HG02973 (cell line): ENCODE data around the gene UBE2F.
"Not testable (repeated sequence)": the region's sequence is repeated elsewhere in the genome, so short reads cannot be mapped to it uniquely, and the experiment has no call there.

Source experiments
- ATAC-seq: cut with Tn5 transposase; IDR thresholded peaks from one replicate; pipeline ENCODE4 v1.9.1; 2021; ENCODE audit warnings: moderate library complexity; ENCODE audit not compliant: unreplicated experiment

UBE2F gene

GRCh38 chr2:237977380-237977779 lies 10.6 kb downstream of the UBE2F start:
- ATAC-seq: no peak

DNA sequence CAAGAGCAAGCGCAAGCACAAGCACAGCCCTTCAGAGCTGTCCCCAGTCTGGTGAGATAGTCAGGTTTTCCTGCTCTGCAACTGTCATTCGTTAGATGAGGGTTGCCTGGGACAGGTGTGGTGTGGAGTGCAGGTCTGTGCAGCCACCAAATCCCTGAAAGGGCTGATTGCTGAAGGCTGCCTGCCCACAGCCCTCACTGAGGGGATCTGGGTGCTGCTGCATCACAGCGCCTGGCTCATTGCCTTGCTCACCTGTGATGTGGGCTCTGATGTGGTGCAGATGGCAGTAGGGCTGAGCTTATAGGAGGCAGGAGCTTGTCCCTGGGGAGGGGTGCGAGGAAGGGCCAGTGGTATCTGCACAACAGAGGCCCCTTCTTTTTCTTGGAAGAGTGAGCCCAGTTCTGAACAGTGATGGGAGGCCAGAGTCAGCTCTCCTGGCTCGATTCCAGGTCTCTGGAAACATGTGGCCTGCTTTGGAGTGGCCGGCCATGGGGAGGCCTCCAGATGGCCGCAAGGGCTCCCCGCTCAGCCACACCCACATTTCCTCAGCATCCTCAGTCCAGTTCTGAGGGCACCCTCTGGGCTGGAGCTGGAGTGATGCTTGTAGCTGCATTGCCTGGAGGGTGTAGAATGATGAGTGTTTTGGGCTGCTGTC lies 11.4 kb downstream of the UBE2F start:
- no peak for ATAC-seq

GRCh38 chr2:237979331-237979730 lies 12.5 kb downstream of the UBE2F start:
- no peak for ATAC-seq

DNA sequence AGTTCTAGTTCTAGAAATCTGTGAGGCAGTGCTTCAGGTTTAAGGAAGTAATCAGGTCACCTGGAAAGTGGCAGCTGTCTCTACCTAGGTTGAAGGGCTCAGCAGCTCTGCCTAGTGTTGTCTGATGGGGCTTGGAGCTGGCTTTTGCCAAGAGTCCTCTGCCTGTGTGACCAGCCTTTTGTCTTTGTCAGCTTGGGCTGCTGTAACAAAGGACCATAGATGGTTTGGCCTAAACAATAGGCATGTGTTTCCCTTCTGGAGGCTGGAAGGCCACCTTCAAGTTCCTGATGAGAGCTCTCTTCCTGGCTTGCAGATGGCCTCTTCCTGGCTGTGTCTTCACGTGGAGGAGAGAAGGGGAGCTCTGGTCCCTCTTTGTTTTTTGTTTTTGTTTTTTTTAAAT lies 13.3 kb downstream of the UBE2F start:
- no peak for ATAC-seq

- no peak for ATAC-seq
These were observed 13.9 kb downstream of the UBE2F start for GRCh38 chr2:237980751-237981150.

GRCh38 chr2:237981621-237982020 lies 14.8 kb downstream of the UBE2F start:
- ATAC-seq: not testable (repeated sequence)

DNA sequence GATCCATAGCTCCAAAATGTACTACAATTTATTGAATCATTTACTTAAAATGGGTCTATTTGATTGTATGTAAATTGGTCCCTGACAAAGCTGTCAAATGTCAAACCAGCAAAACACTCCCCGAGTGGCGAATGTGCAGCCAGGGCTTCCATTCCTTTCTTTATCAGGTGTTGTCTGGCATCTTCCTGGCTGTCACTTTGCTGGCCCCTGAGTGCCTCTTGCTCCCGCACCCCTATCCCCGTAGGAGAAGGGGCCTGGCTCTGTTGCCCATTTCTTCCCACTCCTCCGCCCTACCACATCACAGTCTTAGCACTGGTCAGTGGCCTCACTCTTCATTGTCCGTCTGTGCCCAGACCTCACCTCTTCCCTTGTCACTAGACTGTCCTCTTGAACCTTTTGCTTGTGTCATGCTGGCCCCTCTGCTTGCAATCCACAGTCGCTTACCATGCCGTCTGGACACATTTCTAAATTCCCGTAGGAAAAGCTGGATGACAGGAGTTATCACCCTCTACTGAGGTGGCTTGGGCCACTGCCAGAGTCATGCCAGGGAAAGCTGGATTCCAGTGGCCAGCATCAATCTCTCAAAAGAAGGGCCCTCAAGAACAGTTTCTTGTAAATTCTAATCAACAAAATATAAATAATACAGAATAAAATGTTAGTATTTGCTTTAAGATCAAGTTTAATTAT lies 15.4 kb downstream of the UBE2F start:
- no peak for ATAC-seq

DNA sequence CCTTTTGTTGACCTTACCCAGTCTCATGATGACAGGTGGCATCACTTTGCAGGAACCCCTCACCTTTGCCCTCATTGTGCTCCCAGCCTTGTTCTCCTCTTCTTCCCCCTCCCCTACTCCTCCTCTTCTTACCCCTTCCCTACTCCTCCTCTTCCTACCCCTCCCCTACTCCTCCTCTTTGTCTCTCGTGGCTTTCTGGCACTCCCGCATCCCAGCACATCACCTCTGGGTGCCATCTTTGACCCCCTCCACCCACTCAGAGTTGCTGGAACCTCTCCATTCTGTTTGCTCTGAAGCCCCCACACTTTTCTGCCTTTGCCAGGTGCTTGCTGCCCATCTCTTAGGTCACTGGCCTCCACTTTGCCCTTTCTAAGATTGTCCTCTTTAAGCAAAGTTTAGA lies 17.1 kb downstream of the UBE2F start:
- ATAC-seq: no peak

GRCh38 chr2:237987268-237987667 lies 20.5 kb downstream of the UBE2F start:
- no peak for ATAC-seq

GRCh38 chr2:237993701-237994100 lies 26.9 kb downstream of the UBE2F start:
- ATAC-seq: no peak

DNA sequence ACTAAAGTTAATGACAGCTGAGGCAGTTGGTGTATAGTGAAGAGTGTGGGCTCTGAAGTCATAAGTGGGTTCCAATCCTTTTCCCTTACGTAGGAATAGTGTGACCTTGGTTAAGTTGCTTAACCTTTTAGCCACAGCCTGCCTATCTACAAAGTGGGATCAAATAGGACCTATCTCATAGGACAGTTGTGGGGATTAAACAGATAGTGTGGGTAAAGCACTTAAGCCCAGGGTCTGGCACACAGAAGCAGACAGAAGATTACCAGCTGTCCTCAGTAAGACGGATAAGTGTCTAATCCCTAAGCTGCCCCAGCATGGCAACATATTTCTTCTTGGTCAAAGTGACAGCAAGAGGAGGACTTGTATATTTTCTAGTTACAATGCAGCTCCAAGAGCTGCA lies 28.2 kb downstream of the UBE2F start:
- no peak for ATAC-seq

DNA sequence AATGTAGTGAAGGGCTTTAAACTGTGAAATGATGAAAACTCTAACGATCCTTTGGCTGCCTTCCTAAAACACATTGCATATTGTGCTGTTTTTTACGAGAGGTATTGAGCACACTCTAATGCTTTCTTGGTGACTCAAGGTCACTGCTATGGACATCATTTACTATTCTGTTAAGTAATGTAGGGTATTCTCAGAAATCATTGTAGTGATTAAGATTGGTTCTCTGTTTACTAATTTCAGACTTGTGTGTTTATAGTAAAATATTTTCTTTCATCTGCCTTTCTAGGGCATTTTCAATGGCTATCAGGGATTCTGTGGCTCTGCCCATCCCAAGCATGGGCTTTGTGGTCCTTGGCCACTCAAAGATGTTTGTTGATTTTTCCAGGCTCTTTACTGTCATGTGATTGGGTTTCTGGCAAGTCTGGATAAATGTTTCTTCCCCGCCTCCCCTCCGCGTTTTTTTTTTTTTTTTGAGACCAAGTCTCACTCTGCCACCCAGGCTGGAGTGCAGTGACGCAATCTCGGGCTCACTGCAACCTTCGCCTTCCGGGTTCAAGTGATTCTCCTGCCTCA lies 29.3 kb downstream of the UBE2F start:
- no peak for ATAC-seq

GRCh38 chr2:237997521-237997920 lies 30.7 kb downstream of the UBE2F start:
- no peak for ATAC-seq

GRCh38 chr2:237998530-237998929 lies 31.7 kb downstream of the UBE2F start:
- peak; percentile 93 for ATAC-seq

GRCh38 chr2:238003234-238004031 lies 36.6 kb downstream of the UBE2F start:
- no peak for ATAC-seq

DNA sequence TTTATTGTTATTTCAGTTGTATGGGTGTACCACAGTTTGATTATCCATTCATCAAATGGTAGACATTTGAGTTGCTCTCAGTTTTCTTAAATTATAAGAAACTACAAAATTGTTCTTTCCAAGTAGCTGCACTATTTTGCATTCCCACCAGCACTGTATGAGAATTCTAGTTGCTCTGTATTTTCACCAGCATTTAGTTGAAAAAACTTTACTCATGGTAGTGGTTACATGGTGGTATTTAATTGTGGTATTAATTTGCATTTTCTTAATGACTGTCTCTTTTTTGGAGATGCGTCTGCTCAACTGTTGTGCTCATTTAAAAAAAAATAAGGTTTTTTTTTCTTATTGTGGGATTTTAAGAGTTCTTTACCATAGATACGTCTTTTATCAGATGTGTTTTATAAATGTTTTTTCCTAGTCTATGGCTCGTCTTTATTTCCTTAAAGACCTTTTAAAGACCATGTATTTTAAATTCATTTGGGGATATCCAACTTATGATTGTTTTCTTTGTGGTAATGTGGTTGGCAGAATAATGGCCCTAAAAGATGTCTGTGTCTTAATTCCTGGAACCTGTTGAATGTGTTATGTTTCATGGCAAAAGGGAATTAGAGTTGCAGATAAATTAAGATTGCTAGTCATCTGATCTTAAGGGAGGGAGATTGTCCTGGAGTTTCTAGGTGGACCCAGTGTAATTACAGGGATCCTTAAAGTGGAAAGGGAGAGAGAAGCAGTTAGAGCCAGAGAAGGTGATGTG lies 37.4 kb downstream of the UBE2F start:
- ATAC-seq: no peak

DNA sequence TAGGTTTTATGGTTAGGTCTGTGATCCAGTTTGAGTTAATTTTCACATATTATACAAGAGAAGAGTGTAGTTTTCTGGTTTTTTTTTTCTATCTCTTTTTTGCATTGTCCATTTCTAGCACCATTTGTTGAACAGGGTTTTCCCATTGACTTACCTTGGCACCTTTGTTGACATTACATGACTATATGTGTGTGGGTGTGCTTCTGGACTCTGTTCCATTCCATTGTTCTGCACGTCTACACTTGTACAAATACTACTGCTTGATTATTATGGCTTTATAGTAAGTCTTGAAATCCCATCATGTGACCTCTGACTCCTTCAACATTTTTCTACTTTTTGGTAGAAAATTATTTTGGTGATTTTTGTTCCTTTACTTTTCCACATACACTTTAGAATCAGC lies 38.7 kb downstream of the UBE2F start:
- ATAC-seq: no peak

DNA sequence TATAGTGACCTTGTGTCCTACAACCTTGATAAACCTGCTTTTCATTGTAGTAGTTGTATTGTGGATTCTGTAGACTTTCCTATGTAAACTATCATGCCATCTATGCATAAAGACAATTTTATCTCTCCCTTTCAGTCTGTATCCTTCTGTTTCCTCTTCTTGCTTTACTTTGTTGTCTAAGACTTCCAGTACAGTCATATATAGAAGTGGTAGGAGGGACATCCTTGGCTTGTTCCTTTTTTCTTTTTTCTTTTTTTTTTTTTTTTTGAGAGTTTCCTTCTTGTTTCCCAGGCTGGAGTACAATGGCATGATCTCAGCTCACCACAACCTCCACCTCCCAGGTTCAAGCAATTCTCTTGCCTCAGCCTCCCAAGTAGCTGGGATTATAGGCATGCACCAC lies 39.7 kb downstream of the UBE2F start:
- no peak for ATAC-seq

GRCh38 chr2:238007924-238008323 lies 41.1 kb downstream of the UBE2F start:
- no peak for ATAC-seq

- no peak for ATAC-seq
These were observed 42.7 kb downstream of the UBE2F start for GRCh38 chr2:238009563-238009962.

- ATAC-seq: no peak
These were observed 43.8 kb downstream of the UBE2F start for GRCh38 chr2:238010572-238010971.
